PFSK-1 (cell line): ENCODE measurements around the gene CNTNAP2.

Experiments used
- FOXP2 ChIP-seq: optimal IDR thresholded peaks from 2 replicates; pipeline ENCODE3; 2011; ENCODE audit warnings: borderline replicate concordance, control low read depth, inconsistent platforms; ENCODE audit not compliant: insufficient read depth; ENCODE audit errors: extremely low read length, extremely low read depth
- POLR2AphosphoS5 ChIP-seq: IDR thresholded peaks from 2 replicates; pipeline ENCODE4 v1.6.1; 2012; ENCODE audit warnings: low read depth, mild to moderate bottlenecking, control low read depth, low read length, moderate library complexity
- SIN3A ChIP-seq: IDR thresholded peaks from 2 replicates; pipeline ENCODE4 v1.6.1; 2012; ENCODE audit warnings: mild to moderate bottlenecking, low read length, moderate library complexity, borderline replicate concordance; ENCODE audit not compliant: insufficient read depth
- TAF1 ChIP-seq: IDR thresholded peaks from 2 replicates; pipeline ENCODE4 v1.6.1; 2012; ENCODE audit warnings: low read length, control low read depth, borderline replicate concordance; ENCODE audit not compliant: insufficient read depth
- TF ChIP-seq, protein P1 (sequence below), 2 experiments: IDR thresholded peaks; 2 replicates each; pipeline versions ENCODE4 v1.6.1 to v1.8.0; 2011 to 2012; ENCODE audit warnings: low read depth in 2 of 2, low read length in 2 of 2, control low read depth in 1 of 2, inconsistent platforms in 1 of 2, mild to moderate bottlenecking in 1 of 2, moderate library complexity in 1 of 2; ENCODE audit not compliant: insufficient read depth in 1 of 2

Gene CNTNAP2

DNA sequence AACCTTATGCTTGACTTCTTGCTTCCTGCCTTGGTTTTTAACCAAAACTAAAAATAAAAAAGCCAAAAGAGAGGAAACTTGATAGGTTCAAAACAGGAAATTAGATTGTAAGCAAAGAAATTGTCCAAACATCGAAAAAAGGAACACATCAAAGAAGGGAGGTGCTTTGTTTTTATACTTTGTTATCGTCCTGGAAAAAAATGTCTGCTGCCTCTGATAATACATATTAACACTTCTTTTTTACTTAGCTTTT lies 2187.4 kb downstream of the CNTNAP2 start:
- no peak for TF ChIP-seq POLR2AphosphoS5
- TF ChIP-seq SIN3A = no peak
- no peak for TF ChIP-seq FOXP2
- TF ChIP-seq TAF1 = no peak
- TF ChIP-seq, protein P1, sequence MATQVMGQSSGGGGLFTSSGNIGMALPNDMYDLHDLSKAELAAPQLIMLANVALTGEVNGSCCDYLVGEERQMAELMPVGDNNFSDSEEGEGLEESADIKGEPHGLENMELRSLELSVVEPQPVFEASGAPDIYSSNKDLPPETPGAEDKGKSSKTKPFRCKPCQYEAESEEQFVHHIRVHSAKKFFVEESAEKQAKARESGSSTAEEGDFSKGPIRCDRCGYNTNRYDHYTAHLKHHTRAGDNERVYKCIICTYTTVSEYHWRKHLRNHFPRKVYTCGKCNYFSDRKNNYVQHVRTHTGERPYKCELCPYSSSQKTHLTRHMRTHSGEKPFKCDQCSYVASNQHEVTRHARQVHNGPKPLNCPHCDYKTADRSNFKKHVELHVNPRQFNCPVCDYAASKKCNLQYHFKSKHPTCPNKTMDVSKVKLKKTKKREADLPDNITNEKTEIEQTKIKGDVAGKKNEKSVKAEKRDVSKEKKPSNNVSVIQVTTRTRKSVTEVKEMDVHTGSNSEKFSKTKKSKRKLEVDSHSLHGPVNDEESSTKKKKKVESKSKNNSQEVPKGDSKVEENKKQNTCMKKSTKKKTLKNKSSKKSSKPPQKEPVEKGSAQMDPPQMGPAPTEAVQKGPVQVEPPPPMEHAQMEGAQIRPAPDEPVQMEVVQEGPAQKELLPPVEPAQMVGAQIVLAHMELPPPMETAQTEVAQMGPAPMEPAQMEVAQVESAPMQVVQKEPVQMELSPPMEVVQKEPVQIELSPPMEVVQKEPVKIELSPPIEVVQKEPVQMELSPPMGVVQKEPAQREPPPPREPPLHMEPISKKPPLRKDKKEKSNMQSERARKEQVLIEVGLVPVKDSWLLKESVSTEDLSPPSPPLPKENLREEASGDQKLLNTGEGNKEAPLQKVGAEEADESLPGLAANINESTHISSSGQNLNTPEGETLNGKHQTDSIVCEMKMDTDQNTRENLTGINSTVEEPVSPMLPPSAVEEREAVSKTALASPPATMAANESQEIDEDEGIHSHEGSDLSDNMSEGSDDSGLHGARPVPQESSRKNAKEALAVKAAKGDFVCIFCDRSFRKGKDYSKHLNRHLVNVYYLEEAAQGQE (IDR thresholded peaks at IDR 0.05; ENCODE audit: insufficient read depth in 1 of 2, low read depth in 2 of 2, low read length in 2 of 2) = no peak

DNA sequence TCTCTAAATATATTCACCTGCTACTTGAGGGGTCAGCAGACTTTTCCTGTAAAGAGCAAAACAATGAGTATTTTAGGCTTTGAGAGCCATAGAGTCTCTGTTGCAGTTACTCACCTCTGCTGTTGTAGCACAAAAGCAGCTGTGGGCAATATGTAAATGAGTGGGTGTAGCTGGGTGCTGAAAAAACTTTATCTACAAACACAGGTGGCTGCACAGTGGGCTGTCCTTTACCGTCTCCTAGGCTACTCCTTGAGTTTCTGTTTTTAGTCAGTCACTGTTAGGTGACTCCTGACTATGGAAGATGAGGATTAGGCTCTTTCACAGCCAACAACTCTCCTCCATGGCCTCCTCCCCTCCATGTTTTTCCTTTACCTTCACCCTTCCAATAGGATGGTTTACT lies 2187.9 kb downstream of the CNTNAP2 start:
- TF ChIP-seq FOXP2 (no peak), SIN3A (no peak), TAF1 (no peak), POLR2AphosphoS5 (no peak)
- TF ChIP-seq, protein P1 (IDR thresholded peaks at IDR 0.05; ENCODE audit: insufficient read depth in 1 of 2, low read depth in 2 of 2, low read length in 2 of 2) = no peak

DNA sequence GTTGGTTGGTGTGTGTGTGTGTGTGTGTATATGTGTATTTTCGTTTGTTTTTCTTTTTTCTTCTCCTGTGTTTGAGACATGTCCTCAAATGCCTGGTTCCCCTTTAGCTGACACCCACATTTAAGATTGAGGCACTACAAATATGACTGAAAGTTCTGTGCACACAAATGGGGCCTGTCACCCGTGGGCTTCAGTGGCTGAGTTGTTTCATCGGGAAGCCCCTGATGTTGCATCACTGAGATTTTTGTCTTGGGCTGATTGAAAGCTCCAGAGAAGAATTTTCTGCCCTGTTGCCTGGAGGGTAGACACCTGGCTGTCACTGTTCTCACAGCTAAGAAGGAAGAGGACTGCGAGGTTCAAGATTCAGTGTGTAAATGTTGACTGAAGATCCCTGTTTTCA lies 2190.2 kb downstream of the CNTNAP2 start:
- TF ChIP-seq POLR2AphosphoS5 (no peak), TAF1 (no peak), FOXP2 (no peak), SIN3A (no peak)
- TF ChIP-seq, protein P1 (IDR thresholded peaks at IDR 0.05; ENCODE audit: insufficient read depth in 1 of 2, low read depth in 2 of 2, low read length in 2 of 2) = no peak

DNA sequence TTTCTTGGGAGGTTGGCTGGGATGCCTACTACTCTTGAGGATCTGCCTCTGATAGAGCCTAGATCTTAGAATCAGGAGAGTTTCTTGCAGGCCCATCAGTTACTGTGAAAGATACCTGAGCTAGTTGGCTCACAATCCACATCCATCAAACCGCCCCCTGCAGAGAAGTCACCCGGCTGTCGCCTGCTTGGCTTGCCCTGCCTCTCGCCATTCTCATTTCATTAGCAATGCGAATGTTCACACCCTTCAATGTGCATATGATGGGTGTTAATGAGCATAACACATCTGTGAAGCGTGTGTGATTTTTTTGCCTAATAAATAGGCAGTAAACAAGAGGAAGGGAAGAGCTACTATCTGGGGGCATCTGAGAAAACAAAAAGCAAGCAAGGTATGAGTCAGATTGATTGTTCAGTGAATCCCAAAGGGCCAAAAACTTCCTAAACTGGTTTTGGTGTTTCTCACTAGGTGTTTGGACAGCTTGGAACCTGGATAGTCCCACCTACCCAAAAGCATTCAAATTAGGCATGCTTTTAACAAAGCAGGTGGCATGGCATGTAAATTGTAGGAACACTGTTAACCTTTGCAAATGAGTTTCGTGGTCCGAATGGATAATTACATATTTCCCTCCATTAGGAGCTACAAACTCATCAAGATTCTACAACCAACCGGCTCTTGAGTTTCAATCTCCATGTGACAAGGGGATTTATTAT lies 2201.7 kb downstream of the CNTNAP2 start:
- TF ChIP-seq TAF1 (no peak), POLR2AphosphoS5 (no peak), FOXP2 (no peak)

DNA sequence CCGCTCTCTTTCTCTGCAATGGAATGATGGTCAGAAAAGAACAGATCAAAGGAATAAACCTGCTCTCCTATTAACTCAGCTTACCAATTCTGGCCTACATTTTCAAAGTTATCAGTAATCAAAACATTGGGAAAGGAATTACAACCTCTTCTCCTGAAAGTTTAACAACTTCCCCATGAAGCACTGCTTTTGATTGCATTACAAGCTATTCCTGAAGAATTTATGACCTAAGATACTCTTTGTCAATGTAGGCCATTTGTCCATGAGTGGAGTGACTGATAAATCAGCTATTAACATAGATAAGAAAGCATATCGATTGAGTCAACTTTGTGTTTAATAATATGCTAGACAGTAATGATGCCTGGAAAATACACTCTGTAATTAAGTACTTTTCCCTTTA lies 2202.2 kb downstream of the CNTNAP2 start:
- no peak for TF ChIP-seq SIN3A
- no peak for TF ChIP-seq POLR2AphosphoS5
- TF ChIP-seq TAF1 = no peak
- no peak for TF ChIP-seq FOXP2
- TF ChIP-seq, protein P1 (IDR thresholded peaks at IDR 0.05; ENCODE audit: insufficient read depth in 1 of 2, low read depth in 2 of 2, low read length in 2 of 2) = no peak
